GM21447 (cell line): ENCODE measurements around the gene STAC.
"Not testable (repeated sequence)": the region's sequence is repeated elsewhere in the genome, so short reads cannot be mapped to it uniquely, and the experiment has no call there.

Experiments used
- ATAC-seq: cut with Tn5 transposase; IDR thresholded peaks from one replicate; pipeline ENCODE4 v1.9.1; 2021; ENCODE audit not compliant: unreplicated experiment

STAC gene

GRCh38 chr3:36411587-36411986 lies 31.3 kb downstream of the STAC start:
- no peak for ATAC-seq

GRCh38 chr3:36416599-36416998 lies 36.3 kb downstream of the STAC start:
- no peak for ATAC-seq

- ATAC-seq, result no peak
These were observed 36.9 kb downstream of the STAC start for GRCh38 chr3:36417237-36417636.

- no peak for ATAC-seq
These were observed 38.0 kb downstream of the STAC start for GRCh38 chr3:36418296-36418695.

GRCh38 chr3:36428445-36428844 lies 48.1 kb downstream of the STAC start:
- ATAC-seq, result no peak

- no peak for ATAC-seq
These were observed 49.7 kb downstream of the STAC start for GRCh38 chr3:36429986-36430485.

GRCh38 chr3:36433511-36433910 lies 53.2 kb downstream of the STAC start:
- no peak for ATAC-seq

GRCh38 chr3:36434687-36435426 lies 54.6 kb downstream of the STAC start:
- no peak for ATAC-seq

- no peak for ATAC-seq
These were observed 62.9 kb downstream of the STAC start for GRCh38 chr3:36443028-36443686.

- ATAC-seq, result no peak
These were observed 64.6 kb downstream of the STAC start for GRCh38 chr3:36444909-36445308.

- ATAC-seq, result no peak
These were observed 66.0 kb downstream of the STAC start for GRCh38 chr3:36446276-36446675.

- ATAC-seq, result no peak
These were observed 66.8 kb downstream of the STAC start for GRCh38 chr3:36447061-36447460.

- ATAC-seq, result no peak
These were observed 71.5 kb downstream of the STAC start for GRCh38 chr3:36451816-36452215.

GRCh38 chr3:36453213-36453612 lies 72.9 kb downstream of the STAC start:
- not testable (repeated sequence) for ATAC-seq

GRCh38 chr3:36453896-36454295 lies 73.6 kb downstream of the STAC start:
- not testable (repeated sequence) for ATAC-seq

- ATAC-seq, result no peak
These were observed 75.1 kb downstream of the STAC start for GRCh38 chr3:36455406-36455805.

GRCh38 chr3:36456784-36457183 lies 76.5 kb downstream of the STAC start:
- ATAC-seq, result no peak

- ATAC-seq, result no peak
These were observed 77.4 kb downstream of the STAC start for GRCh38 chr3:36457667-36458066.

- ATAC-seq, result no peak
These were observed 78.9 kb downstream of the STAC start for GRCh38 chr3:36459177-36459576.

GRCh38 chr3:36461597-36461996 lies 81.3 kb downstream of the STAC start:
- ATAC-seq, result no peak

GRCh38 chr3:36472045-36472444 lies 91.7 kb downstream of the STAC start:
- not testable (repeated sequence) for ATAC-seq

GRCh38 chr3:36475558-36475957 lies 95.3 kb downstream of the STAC start:
- ATAC-seq, result no peak
